Activated B cell treated with CpG ODN at 0.5 μM for 24 hours (primary cell): ENCODE data around the gene FIS1. TPM values are rescaled to one million over a fixed set of nuclear protein-coding genes. Genes with fewer than 3 reads are reported as not detected.

Experiments used
- ATAC-seq: fragments of 200-7000 bp; cut with Tn5 transposase; one replicate; pipeline ENCODE4 v1.10.0; 2021; ENCODE audit warnings: low read depth, mild to moderate bottlenecking, moderate library complexity
- CTCF ChIA-PET: fragments of 350-600 bp; sonication (Branson Sonifier 250); formaldehyde crosslinking; loops from one replicate; lab custom pipeline; 2021; ENCODE audit warnings: antibody characterized with exemption; lab: Charles Lee
- POLR2A ChIA-PET: fragments of 350-600 bp; sonication (Branson Sonifier 250); formaldehyde crosslinking; loops from one replicate; lab custom pipeline; 2021; ENCODE audit warnings: antibody characterized with exemption; lab: Charles Lee
- DNase-seq: peaks from one replicate; pipeline ENCODE4 v3.0.0; 2022
- H3K27ac Mint-ChIP-seq: one replicate; pipeline ENCODE4 v1.8.0; 2020; ENCODE audit warnings: mixed read lengths
- H3K27me3 Mint-ChIP-seq: one replicate; pipeline ENCODE4 v1.8.0; 2021; ENCODE audit warnings: mixed read lengths
- H3K36me3 Mint-ChIP-seq: one replicate; pipeline ENCODE4 v1.8.0; 2021; ENCODE audit warnings: low read depth, mixed read lengths
- H3K4me1 Mint-ChIP-seq: one replicate; pipeline ENCODE4 v1.8.0; 2021; ENCODE audit warnings: mixed read lengths
- H3K4me3 Mint-ChIP-seq: one replicate; pipeline ENCODE4 v1.8.0; 2020; ENCODE audit warnings: mild to moderate bottlenecking, mixed read lengths
- H3K9me3 Mint-ChIP-seq: one replicate; pipeline ENCODE4 v1.8.0; 2020; ENCODE audit warnings: mixed read lengths
- CTCF ChIP-seq: fragments of 200-600 bp; IDR thresholded peaks from one replicate; pipeline ENCODE4 v1.8.0; 2022; ENCODE audit warnings: antibody characterized with exemption, mild to moderate bottlenecking
- intact Hi-C: fragments of 100-400 bp; cut with micrococcal nuclease; formaldehyde crosslinking; loops from one replicate; pipeline ENCODE4 v1.15.1; 2024
- total RNA-seq: library from RNA; stranded (reverse); gene quantifications from 2 replicates; pipeline ENCODE4 v1.2.3, GENCODE V29; 2022

FIS1 gene
- total RNA-seq, 1 donor from 2014 or later: 113 TPM

DNA sequence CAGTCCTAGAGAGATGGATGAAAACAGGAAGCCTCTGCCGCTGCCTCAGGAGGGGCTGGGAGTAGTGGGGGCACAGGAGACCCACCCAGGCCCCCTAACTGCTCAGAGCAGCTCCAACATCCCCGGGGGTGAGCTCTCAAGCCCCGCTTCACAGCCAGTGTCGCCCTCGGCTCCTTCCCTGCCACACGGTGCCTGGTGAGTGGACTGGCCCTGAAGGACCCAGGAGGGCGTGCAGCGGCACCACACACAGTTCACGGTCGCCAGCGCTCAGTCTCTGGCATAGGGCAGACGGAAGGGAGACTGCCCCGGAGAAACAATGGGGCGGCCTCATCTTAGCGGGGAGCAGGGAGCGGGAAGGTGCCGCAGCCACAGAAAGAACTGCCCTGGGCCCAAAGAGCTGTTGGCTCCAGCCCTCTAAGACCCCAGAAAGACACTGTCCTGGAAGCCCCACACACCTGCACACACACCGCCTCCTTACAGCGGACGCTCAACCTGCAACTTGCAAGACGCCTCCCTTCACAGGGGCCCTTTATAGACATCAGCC, 8.5 kb downstream of the FIS1 start:
- Mint-ChIP-seq H3K27ac (no peak overlapping the region), H3K9me3 (no peaks in the 10 kb centered on the region), H3K4me3 (no peak overlapping the region), H3K27me3 (no peaks in the 10 kb centered on the region), H3K36me3 (peaks cover 44% of the 10 kb centered on the region), H3K4me1 (peaks cover 8% of the 10 kb centered on the region)
- no peak for ATAC-seq
- CTCF ChIA-PET: no interaction called here
- no peak for TF ChIP-seq CTCF
- POLR2A ChIA-PET: no interaction called here
- DNase-seq: no peak
- intact Hi-C loops: no loop called here

- ChIA-PET POLR2A (interaction anchor here (0.6 kb wide), 1 partner anchor 75 kb away, joined by 3 read pairs; no protein-coding TSS in a partner anchor), CTCF (no interaction called here)
- DNase-seq (no peak), ATAC-seq (no peak)
- no peaks in the 10 kb centered on the region for H3K27me3 Mint-ChIP-seq
- H3K4me3 Mint-ChIP-seq: no peak overlapping the region
- no peak for TF ChIP-seq CTCF
- peaks cover 3% of the 10 kb centered on the region for H3K4me1 Mint-ChIP-seq
- H3K9me3 Mint-ChIP-seq: no peaks in the 10 kb centered on the region
- intact Hi-C loops: no loop called here
- no peak overlapping the region for H3K27ac Mint-ChIP-seq
- H3K36me3 Mint-ChIP-seq: peaks cover 44% of the 10 kb centered on the region
These were observed 9.4 kb downstream of the FIS1 start for GRCh38 chr7:101235522-101235921.

DNA sequence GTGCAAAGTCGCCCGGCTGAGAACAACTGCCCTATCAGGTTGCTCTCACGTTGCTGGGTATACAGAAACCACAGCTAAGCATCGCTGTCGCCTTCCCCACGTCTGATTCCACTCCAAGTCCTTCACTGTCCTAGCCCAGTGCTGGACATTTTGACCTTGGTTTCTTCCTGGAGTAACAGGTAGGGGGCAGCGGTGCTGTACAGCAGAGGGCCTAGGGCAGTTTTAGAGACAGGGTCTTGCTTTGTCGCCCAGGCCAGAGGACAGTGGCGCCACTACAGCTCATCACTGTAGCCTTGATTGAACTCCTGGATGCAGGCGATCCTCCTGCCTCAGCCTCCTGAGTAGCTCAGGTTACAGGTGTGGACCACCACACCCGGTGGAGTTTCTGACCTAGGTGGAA, 9.8 kb downstream of the FIS1 start:
- H3K4me1 Mint-ChIP-seq: peaks cover 2% of the 10 kb centered on the region
- no peak for TF ChIP-seq CTCF
- intact Hi-C loops: no loop called here
- no peak for DNase-seq
- H3K27ac Mint-ChIP-seq: no peak overlapping the region
- H3K27me3 Mint-ChIP-seq: no peaks in the 10 kb centered on the region
- CTCF ChIA-PET: no interaction called here
- H3K36me3 Mint-ChIP-seq: peaks cover 42% of the 10 kb centered on the region
- H3K4me3 Mint-ChIP-seq: no peak overlapping the region
- no peak for ATAC-seq
- POLR2A ChIA-PET: interaction anchor here (0.6 kb wide), 1 partner anchor 74 kb away, joined by 3 read pairs; no protein-coding TSS in a partner anchor
- no peaks in the 10 kb centered on the region for H3K9me3 Mint-ChIP-seq

GRCh38 chr7:101234636-101235035, 10.2 kb downstream of the FIS1 start:
- peaks cover 2% of the 10 kb centered on the region for H3K4me1 Mint-ChIP-seq
- H3K36me3 Mint-ChIP-seq: peaks cover 38% of the 10 kb centered on the region
- ChIA-PET CTCF (no interaction called here), POLR2A (interaction anchor here (0.6 kb wide), 1 partner anchor 74 kb away, joined by 3 read pairs; no protein-coding TSS in a partner anchor)
- ATAC-seq (no peak), DNase-seq (no peak)
- H3K27me3 Mint-ChIP-seq: no peaks in the 10 kb centered on the region
- no peak overlapping the region for H3K4me3 Mint-ChIP-seq
- intact Hi-C loops: no loop called here
- TF ChIP-seq CTCF: no peak
- no peaks in the 10 kb centered on the region for H3K9me3 Mint-ChIP-seq
- H3K27ac Mint-ChIP-seq: no peak overlapping the region

DNA sequence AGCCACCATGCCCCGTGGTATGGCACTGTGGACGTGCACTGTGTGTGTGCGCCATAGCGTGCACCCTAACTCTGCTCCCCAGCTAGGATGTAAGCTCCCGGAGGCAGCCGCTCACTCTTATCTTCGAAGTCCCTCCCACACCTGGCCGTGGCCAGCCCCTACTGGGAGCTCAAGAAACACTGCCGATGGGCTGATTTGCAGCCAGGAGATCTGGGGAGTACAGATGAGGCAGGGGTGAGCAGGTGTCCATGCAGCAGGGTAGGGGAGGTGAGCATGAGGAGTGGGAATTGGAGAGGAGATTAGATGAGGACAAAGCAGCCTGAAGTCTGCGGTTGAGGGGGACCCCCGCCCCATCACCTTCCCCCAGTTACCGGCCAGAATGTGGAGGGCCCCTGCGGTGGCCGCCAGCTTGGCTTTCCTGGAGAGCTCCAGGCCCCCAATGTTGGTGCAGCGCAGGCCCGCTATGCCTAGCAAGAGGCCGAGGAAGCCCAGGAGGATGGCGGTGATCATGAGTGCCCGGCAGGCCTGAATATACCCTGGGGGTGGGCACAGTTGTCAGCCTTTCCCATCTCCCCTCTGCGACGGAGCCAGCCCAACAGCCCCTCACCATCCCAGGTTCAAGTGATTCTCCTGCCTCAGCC, 10.9 kb downstream of the FIS1 start:
- H3K4me1 Mint-ChIP-seq: peaks cover 2% of the 10 kb centered on the region
- ATAC-seq: no peak
- no peak for DNase-seq
- ChIA-PET CTCF (no interaction called here), POLR2A (interaction anchor here (1.8 kb wide), 1 partner anchor 10 kb away, joined by 4 read pairs; no protein-coding TSS in a partner anchor)
- no peaks in the 10 kb centered on the region for H3K27me3 Mint-ChIP-seq
- no peak overlapping the region for H3K27ac Mint-ChIP-seq
- no peak for TF ChIP-seq CTCF
- no peak overlapping the region for H3K4me3 Mint-ChIP-seq
- H3K36me3 Mint-ChIP-seq: peaks cover 34% of the 10 kb centered on the region
- intact Hi-C loops: no loop called here
- no peaks in the 10 kb centered on the region for H3K9me3 Mint-ChIP-seq
